ENCODE results near the gene TMEM164.
A peak's percentile ranks its signal among the peaks of the same experiment; 100 is the strongest.

TMEM164 gene

GRCh38 chrX:110081320-110081719 is 78.4 kb downstream of the TMEM164 start:
- H3K27ac Mint-ChIP-seq: no peak overlapping the region
- no peak for TF ChIP-seq CTCF (IDR thresholded peaks at IDR 0.05)
- peaks cover 5% of the 10 kb centered on the region for H3K9me3 Mint-ChIP-seq

GRCh38 chrX:110081740-110082139 is 78.8 kb downstream of the TMEM164 start:
- Mint-ChIP-seq H3K36me3 (ENCODE audit: low read depth) (peaks cover 24% of the 10 kb centered on the region), H3K27me3 (ENCODE audit: low read depth, poor library complexity) (no peaks in the 10 kb centered on the region), H3K4me3 (no peak overlapping the region), H3K9me3 (peaks cover under 1% of the 10 kb centered on the region), H3K4me1 (no peaks in the 10 kb centered on the region), H3K27ac (peak overlapping the region; percentile 2)
- no peak for DNase-seq
- no peak for TF ChIP-seq CTCF (IDR thresholded peaks at IDR 0.05)

More at GRCh38 chrX:110081320-110081719, 78.4 kb downstream of the TMEM164 start:
- DNase-seq: no peak
- peaks cover 28% of the 10 kb centered on the region for H3K36me3 Mint-ChIP-seq (ENCODE audit: low read depth)
- H3K4me1 Mint-ChIP-seq: no peaks in the 10 kb centered on the region
- H3K27me3 Mint-ChIP-seq (ENCODE audit: low read depth, poor library complexity): no peaks in the 10 kb centered on the region
- no peak overlapping the region for H3K4me3 Mint-ChIP-seq

GRCh38 chrX:110082161-110082560 is 79.2 kb downstream of the TMEM164 start:
- TF ChIP-seq CTCF (IDR thresholded peaks at IDR 0.05): no peak
- Mint-ChIP-seq H3K9me3 (no peaks in the 10 kb centered on the region), H3K4me3 (no peak overlapping the region), H3K27me3 (ENCODE audit: low read depth, poor library complexity) (no peaks in the 10 kb centered on the region), H3K4me1 (no peaks in the 10 kb centered on the region), H3K36me3 (ENCODE audit: low read depth) (peaks cover 20% of the 10 kb centered on the region), H3K27ac (no peak overlapping the region)
- DNase-seq: no peak

- H3K4me1 Mint-ChIP-seq: no peaks in the 10 kb centered on the region
These were observed 83.4 kb downstream of the TMEM164 start for GRCh38 chrX:110086162-110086915.

GRCh38 chrX:110086916-110087484 is 84.1 kb downstream of the TMEM164 start:
- DNase-seq: no peak
- no peaks in the 10 kb centered on the region for H3K27me3 Mint-ChIP-seq (ENCODE audit: low read depth, poor library complexity)
- peak overlapping the region; percentile 56 for H3K27ac Mint-ChIP-seq
- peaks cover 27% of the 10 kb centered on the region for H3K36me3 Mint-ChIP-seq (ENCODE audit: low read depth)
- peaks cover 8% of the 10 kb centered on the region for H3K9me3 Mint-ChIP-seq
- H3K4me1 Mint-ChIP-seq: no peaks in the 10 kb centered on the region
- no peak overlapping the region for H3K4me3 Mint-ChIP-seq
- no peak for TF ChIP-seq CTCF (IDR thresholded peaks at IDR 0.05)

More at GRCh38 chrX:110086162-110086915, 83.4 kb downstream of the TMEM164 start:
- TF ChIP-seq CTCF (IDR thresholded peaks at IDR 0.05): no peak
- Mint-ChIP-seq H3K36me3 (ENCODE audit: low read depth) (peaks cover 25% of the 10 kb centered on the region), H3K27ac (peak overlapping the region; percentile 12), H3K27me3 (ENCODE audit: low read depth, poor library complexity) (no peaks in the 10 kb centered on the region), H3K4me3 (no peak overlapping the region), H3K9me3 (peaks cover 2% of the 10 kb centered on the region)
- no peak for DNase-seq

All from nephron progenitor cell (in vitro differentiated cells).